Left hindlimb (tissue), 1 donor: ENCODE measurements around the gene MED16.
"Not testable (repeated sequence)": the region's sequence is repeated elsewhere in the genome, so short reads cannot be mapped to it uniquely, and the experiment has no call there.

Source experiments
- DNase-seq: peaks from one replicate; pipeline ENCODE4 v3.0.0-alpha.2; 2018

MED16 gene

GRCh38 chr19:869245-870177, 23.5 kb downstream of the MED16 start:
- peak; percentile 70 for DNase-seq

- no peak for DNase-seq
These were observed 24.3 kb downstream of the MED16 start for GRCh38 chr19:868458-869244.

- DNase-seq: no peak
These were observed 25.0 kb downstream of the MED16 start for GRCh38 chr19:867855-868457.

- no peak for DNase-seq
These were observed 25.6 kb downstream of the MED16 start for GRCh38 chr19:867301-867793.

GRCh38 chr19:866769-867300, 26.2 kb downstream of the MED16 start:
- no peak for DNase-seq

- no peak for DNase-seq
These were observed 29.7 kb downstream of the MED16 start for GRCh38 chr19:863315-863620.

- DNase-seq: no peak
These were observed 30.2 kb downstream of the MED16 start for GRCh38 chr19:862581-863314.

- no peak for DNase-seq
These were observed 31.0 kb downstream of the MED16 start for GRCh38 chr19:861756-862580.

- no peak for DNase-seq
These were observed 31.7 kb downstream of the MED16 start for GRCh38 chr19:861141-861755.

GRCh38 chr19:858868-859843, 33.8 kb downstream of the MED16 start, which contains the start of gene CFD:
Gene CFD (plus strand): TSS chr19:859664. CDS start chr19:859690, 26 bp downstream.
- no peak for DNase-seq

- DNase-seq: no peak
These were observed 34.7 kb downstream of the MED16 start for GRCh38 chr19:858284-858683.

GRCh38 chr19:855566-856120, 37.3 kb downstream of the MED16 start:
- DNase-seq: no peak

GRCh38 chr19:855142-855541, 37.8 kb downstream of the MED16 start:
- DNase-seq: no peak

- no peak for DNase-seq
These were observed 38.4 kb downstream of the MED16 start for GRCh38 chr19:854549-854948.

GRCh38 chr19:853614-854220, 39.3 kb downstream of the MED16 start:
- not testable (repeated sequence) for DNase-seq

GRCh38 chr19:853014-853585, 39.9 kb downstream of the MED16 start:
- no peak for DNase-seq

- no peak for DNase-seq
These were observed 40.6 kb downstream of the MED16 start, which contains the start of gene ELANE for GRCh38 chr19:852136-853013. Gene ELANE (plus strand): TSS chr19:852303. CDS start chr19:852329, 26 bp downstream.
